GM18519 (cell line): Measurements from ENCODE around the gene NT5M.

Source experiments
- ATAC-seq: cut with Tn5 transposase; IDR thresholded peaks from one replicate; pipeline ENCODE4 v1.9.1; 2021; ENCODE audit warnings: mild to moderate bottlenecking, moderate library complexity; ENCODE audit not compliant: unreplicated experiment, low FRiP score

The NT5M gene

DNA sequence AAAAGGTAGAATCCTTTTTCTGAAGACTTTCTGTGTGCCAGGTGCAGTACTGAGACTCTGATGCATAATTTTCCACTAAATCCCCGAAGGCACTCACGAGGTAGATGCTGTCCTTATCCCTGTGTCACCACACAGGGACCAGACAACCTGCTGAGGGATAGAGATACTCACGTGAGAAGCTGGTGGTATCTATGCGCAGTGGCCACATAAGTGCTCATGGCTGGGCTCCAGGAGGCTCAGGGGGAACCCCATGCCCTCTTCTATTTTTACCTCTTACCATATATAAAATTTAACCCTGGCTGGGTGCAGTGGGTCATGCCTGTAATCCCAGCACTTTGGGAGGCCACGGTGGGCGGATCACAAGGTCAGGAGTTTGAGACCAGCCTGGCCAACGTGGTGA is 38.3 kb downstream of the NT5M start:
- no peak for ATAC-seq

GRCh38 chr17:17342242-17342945 is 39.2 kb downstream of the NT5M start:
- no peak for ATAC-seq

DNA sequence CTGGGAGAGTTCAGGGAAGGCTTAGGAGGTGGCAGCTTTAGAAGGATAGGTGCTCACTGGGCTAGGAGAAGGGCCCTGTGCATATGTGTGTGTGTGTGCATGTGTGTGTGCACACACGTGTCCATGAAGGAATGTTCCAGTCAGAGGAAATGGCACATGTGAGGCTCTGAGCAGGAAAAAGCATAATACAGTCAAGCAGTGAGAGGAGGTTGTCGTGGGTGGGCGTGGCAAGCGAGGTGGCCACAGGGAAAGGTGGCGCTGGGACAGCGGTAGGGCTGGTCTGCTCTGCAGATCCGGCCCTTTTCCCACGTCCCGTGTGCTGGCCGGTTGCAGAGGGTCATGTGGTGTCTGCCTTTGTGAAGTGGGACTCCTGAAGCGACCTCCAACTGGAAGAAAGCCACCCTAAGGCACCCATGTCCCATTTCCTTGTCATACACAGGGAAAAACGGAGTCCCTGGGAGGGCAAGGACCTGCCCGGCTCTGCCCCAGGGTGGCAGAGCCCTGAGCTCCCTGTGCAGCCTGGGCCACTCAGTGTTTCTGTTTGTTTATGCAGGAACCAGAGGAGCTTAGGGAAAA is 40.1 kb downstream of the NT5M start:
- ATAC-seq: no peak

DNA sequence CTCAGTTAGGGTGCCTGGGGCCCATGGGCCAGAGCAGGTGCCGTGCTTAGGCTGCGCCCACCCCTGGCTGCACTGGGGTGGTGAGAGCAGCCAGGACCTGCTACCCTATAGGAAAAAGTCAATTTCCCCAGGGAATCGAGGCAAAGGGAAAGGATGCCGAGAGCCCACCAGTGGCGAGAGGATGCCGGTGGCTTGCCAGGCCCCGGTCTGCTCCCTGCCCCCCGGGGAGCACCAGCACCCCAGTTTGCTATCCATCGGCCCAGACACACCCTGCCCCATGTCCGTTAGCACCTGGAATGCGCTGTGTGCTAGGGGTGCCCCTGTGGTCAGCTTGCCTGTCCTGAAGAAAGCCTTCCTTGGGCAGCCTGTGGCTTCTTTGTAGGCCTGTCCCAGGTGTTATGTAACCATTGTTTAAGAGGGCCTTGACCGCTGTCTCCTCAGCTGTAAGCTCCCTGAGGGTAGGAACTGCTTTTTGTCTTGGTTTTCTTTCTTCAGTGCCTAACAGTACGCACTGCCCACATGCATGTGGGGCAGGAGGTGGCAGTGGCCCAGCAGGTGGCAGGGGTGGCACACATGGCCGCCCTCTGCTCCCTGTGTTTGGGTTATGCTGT is 40.8 kb downstream of the NT5M start:
- ATAC-seq: no peak

GRCh38 chr17:17344507-17345293 is 41.5 kb downstream of the NT5M start:
- no peak for ATAC-seq

GRCh38 chr17:17345294-17345597 is 42.1 kb downstream of the NT5M start:
- ATAC-seq: no peak

- ATAC-seq: no peak
Observed at GRCh38 chr17:17345686-17346427, 42.7 kb downstream of the NT5M start.

- ATAC-seq: no peak
Observed at GRCh38 chr17:17346428-17347233, 43.5 kb downstream of the NT5M start.

GRCh38 chr17:17347234-17347955 is 44.2 kb downstream of the NT5M start:
- no peak for ATAC-seq

GRCh38 chr17:17347956-17348871 is 45.0 kb downstream of the NT5M start:
- no peak for ATAC-seq

DNA sequence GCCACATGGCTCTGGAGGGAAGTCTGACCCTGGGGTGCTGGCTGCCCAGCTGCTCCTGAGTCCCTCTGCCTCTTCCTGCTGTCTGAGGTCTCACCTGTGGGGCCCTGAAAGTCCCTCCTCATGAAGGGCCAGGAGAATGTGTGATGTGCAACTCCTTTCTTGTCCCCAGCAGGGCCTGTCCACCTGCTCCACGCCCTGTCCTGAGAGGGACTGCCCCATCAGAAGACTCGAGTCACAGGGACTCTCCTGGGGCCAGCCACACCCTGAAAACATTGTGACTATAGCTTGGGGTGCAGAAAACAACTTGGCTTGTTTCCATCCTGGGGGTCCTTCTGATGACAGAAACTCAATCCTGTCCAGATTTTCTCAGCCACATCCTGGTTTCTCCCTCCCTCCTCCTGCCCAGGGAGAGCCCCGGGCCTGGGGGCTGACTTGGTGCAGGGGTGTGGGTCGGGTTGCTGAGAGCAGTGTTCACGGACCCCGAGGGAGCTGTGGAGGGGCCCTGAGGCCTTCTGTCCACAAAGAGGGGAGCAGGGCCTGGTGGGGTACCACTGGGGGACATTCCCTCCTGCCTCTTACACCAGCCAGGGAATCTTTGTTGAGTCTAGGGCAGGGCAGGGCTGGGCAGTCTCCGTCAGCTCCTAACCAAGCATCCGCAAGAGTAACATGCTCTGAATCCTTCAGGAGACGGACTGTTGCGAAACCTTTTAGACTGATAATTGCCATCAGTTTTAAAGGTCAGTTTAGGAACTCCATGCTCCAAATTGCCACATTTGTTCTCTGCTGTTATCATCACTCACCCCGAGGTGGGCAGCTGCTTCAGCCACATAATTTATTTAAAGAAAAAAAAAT is 45.9 kb downstream of the NT5M start:
- ATAC-seq: no peak

DNA sequence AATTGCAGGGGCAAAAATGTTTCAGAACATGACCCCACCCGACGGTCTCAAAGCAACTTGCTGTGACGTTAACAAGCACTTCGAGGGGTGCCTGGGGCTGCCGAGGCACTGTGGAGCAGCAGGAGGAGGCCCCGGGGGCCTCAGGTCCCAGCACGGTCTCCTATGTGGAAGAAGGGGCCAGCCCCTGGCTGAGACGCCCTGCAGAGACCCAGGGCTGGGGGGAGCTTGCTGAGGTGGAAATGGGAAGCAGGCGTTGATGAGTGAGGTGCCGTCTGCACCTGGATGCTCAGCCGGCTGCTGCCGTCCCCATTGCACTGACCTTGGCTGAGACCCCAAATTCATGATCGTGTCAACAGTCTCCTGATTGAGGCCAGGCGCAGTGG is 46.5 kb downstream of the NT5M start:
- ATAC-seq: no peak

GRCh38 chr17:17350491-17351355 is 47.5 kb downstream of the NT5M start:
- ATAC-seq: no peak

- ATAC-seq: no peak
Observed at GRCh38 chr17:17351356-17351891, 48.3 kb downstream of the NT5M start.

GRCh38 chr17:17351901-17352781 is 49.0 kb downstream of the NT5M start:
- ATAC-seq: no peak
